ENCODE results near the gene LGR6. TPM values are rescaled to one million over a fixed set of nuclear protein-coding genes. Genes with fewer than 3 reads are reported as not detected.

The LGR6 gene
- total RNA-seq, 1 experiment from 2014 or later = 0.24 TPM

GRCh38 chr1:202154766-202155477 lies 38.7 kb upstream of the LGR6 start:
- H3K4me3 ChIP-seq (ENCODE audit: insufficient read depth, low read depth, low read length) = no peak overlapping the region
- H3K36me3 ChIP-seq (replicated peaks; ENCODE audit: control insufficient read depth, insufficient read depth, low read length) = no peaks in the 10 kb centered on the region
- peak; percentile 83 for DNase-seq

GRCh38 chr1:202155478-202156021 lies 38.0 kb upstream of the LGR6 start:
- DNase-seq = no peak
- H3K36me3 ChIP-seq (replicated peaks; ENCODE audit: control insufficient read depth, insufficient read depth, low read length) = no peaks in the 10 kb centered on the region
- H3K4me3 ChIP-seq (ENCODE audit: insufficient read depth, low read depth, low read length) = no peak overlapping the region
- no peaks in the 10 kb centered on the region; the same call in 1 of the 2 replicates for H3K27me3 ChIP-seq (ENCODE audit: control insufficient read depth, insufficient read depth, low read length)

More at GRCh38 chr1:202154766-202155477, 38.7 kb upstream of the LGR6 start:
- H3K27me3 ChIP-seq (ENCODE audit: control insufficient read depth, insufficient read depth, low read length) = no peaks in the 10 kb centered on the region; the same call in 1 of the 2 replicates

DNA sequence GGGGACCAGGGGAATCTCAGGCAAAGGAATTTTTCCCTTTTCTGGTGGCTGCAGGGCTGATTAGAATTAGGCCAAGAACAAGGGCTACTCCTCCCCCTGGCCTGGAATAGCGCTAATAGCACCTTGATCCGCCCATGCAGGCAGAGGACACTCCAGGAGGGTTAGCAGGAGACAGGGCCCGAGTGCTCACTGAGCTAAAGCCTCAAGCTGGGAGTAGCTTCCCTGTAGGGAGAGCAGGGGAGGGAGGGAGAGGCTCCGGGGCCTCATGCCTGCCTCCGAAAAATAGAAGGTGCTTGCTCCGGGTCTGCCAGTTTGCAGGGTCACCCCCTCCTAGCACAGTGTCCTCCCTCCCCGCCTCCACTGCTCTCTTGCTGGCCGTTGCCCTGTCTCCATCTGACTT lies 37.0 kb upstream of the LGR6 start:
- no peak for DNase-seq
- Histone ChIP-seq H3K4me3 (ENCODE audit: insufficient read depth, low read depth, low read length) (no peak overlapping the region), H3K36me3 (replicated peaks; ENCODE audit: control insufficient read depth, insufficient read depth, low read length) (no peaks in the 10 kb centered on the region), H3K27me3 (ENCODE audit: control insufficient read depth, insufficient read depth, low read length) (no peaks in the 10 kb centered on the region; the same call in 1 of the 2 replicates)

DNA sequence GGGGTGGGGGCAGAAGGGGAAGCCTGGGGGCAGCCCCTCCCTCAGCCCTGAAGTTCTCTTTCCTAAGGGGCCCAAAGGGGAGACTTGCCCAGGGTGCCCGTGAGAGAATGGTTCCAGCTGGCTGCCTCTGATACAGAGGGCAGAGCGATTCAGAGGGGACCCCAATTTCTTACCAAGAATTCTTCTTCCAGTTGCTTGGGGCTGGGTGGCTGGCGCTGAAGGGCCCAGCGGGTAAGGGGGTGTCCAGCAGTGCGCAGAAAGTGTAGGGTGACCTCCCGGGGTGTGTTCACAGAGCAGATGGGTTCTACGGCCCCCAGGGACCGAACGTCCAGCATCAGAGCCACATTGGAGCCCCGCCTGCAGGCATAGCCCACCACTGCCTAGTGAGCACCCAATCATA lies 35.7 kb upstream of the LGR6 start:
- H3K36me3 ChIP-seq (replicated peaks; ENCODE audit: control insufficient read depth, insufficient read depth, low read length) = no peaks in the 10 kb centered on the region
- DNase-seq = no peak
- H3K4me3 ChIP-seq (ENCODE audit: insufficient read depth, low read depth, low read length) = no peak overlapping the region
- no peaks in the 10 kb centered on the region; the same call in 1 of the 2 replicates for H3K27me3 ChIP-seq (ENCODE audit: control insufficient read depth, insufficient read depth, low read length)

- DNase-seq = no peak
- H3K36me3 ChIP-seq (replicated peaks; ENCODE audit: control insufficient read depth, insufficient read depth, low read length) = no peaks in the 10 kb centered on the region
- no peaks in the 10 kb centered on the region; the same call in 1 of the 2 replicates for H3K27me3 ChIP-seq (ENCODE audit: control insufficient read depth, insufficient read depth, low read length)
- no peak overlapping the region for H3K4me3 ChIP-seq (ENCODE audit: insufficient read depth, low read depth, low read length)
These were observed 34.6 kb upstream of the LGR6 start for GRCh38 chr1:202158810-202159533.

GRCh38 chr1:202159534-202160371 lies 33.8 kb upstream of the LGR6 start:
- no peaks in the 10 kb centered on the region; the same call in 1 of the 2 replicates for H3K27me3 ChIP-seq (ENCODE audit: control insufficient read depth, insufficient read depth, low read length)
- no peak overlapping the region for H3K4me3 ChIP-seq (ENCODE audit: insufficient read depth, low read depth, low read length)
- H3K36me3 ChIP-seq (replicated peaks; ENCODE audit: control insufficient read depth, insufficient read depth, low read length) = no peaks in the 10 kb centered on the region
- DNase-seq = no peak

DNA sequence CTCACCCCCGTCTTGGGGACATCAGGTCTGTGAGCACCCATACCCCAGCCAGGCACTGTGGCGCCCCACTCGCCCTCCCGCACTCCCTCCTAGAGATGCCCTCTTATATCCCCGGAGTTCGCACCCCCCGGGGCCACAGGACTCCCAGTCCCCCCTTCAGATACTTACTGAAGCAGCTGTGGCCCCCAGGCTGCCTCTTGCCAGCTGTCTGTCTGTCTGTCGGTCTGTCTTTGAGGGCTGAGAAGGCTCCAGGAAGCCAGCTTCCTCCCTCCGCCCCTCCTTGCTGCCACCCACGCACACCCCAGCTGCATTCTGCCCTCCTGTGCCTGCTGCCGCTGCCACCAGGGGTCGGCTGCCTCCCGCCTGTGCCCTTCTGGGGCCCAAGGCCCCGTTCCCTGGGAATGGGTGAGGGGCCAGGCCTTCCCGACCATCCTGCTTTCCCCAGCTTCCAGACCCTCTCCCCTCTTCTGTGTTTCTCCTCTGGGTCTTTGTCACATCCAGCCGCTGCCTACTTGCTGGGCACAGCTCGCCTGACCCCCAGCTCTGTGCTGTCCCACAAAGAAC lies 33.1 kb upstream of the LGR6 start, which contains the start of gene PTPN7:
Gene PTPN7 (minus strand): TSS at position 226 of the 564 bp plus-strand sequence. CDS start 1,200 bp downstream, outside the sequence.
- DNase-seq = peak; percentile 69
- H3K4me3 ChIP-seq (ENCODE audit: insufficient read depth, low read depth, low read length) = no peak within 1 kb of the TSS
- H3K27me3 ChIP-seq (ENCODE audit: control insufficient read depth, insufficient read depth, low read length) = no peaks in the 10 kb centered on the region; the same call in 1 of the 2 replicates
- H3K36me3 ChIP-seq (replicated peaks; ENCODE audit: control insufficient read depth, insufficient read depth, low read length) = no peaks in the 10 kb centered on the region

GRCh38 chr1:202161151-202162046 lies 32.2 kb upstream of the LGR6 start:
- no peak overlapping the region for H3K4me3 ChIP-seq (ENCODE audit: insufficient read depth, low read depth, low read length)
- DNase-seq = peak; percentile 61
- H3K27me3 ChIP-seq (ENCODE audit: control insufficient read depth, insufficient read depth, low read length) = no peaks in the 10 kb centered on the region; the same call in 1 of the 2 replicates

DNA sequence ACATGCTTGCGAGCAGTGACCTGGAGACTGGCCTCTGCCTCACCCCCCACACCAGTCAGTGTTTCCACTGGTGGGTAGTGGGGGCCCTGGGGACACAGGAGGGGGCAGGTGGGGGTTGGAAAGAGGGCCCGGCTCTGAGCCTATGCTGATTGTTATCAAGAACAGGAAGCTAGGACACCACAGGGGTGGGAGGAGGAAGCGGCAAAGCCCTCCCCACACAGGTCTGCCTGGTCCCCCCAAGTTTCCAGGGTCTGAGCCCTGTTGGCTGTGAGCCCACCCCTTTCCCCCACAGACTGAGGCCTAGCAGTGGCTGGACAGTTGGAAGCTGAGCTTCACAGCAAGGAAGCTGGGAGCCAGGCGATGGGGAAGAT lies 31.6 kb upstream of the LGR6 start:
- no peak for DNase-seq
- H3K27me3 ChIP-seq (ENCODE audit: control insufficient read depth, insufficient read depth, low read length) = no peaks in the 10 kb centered on the region; the same call in 1 of the 2 replicates
- no peaks in the 10 kb centered on the region for H3K36me3 ChIP-seq (replicated peaks; ENCODE audit: control insufficient read depth, insufficient read depth, low read length)
- H3K4me3 ChIP-seq (ENCODE audit: insufficient read depth, low read depth, low read length) = no peak overlapping the region

More at GRCh38 chr1:202161151-202162046, 32.2 kb upstream of the LGR6 start:
- no peaks in the 10 kb centered on the region for H3K36me3 ChIP-seq (replicated peaks; ENCODE audit: control insufficient read depth, insufficient read depth, low read length)

GRCh38 chr1:202162418-202163280 lies 30.9 kb upstream of the LGR6 start:
- no peak for DNase-seq
- Histone ChIP-seq H3K27me3 (ENCODE audit: control insufficient read depth, insufficient read depth, low read length) (no peaks in the 10 kb centered on the region; the same call in 1 of the 2 replicates), H3K4me3 (ENCODE audit: insufficient read depth, low read depth, low read length) (no peak overlapping the region), H3K36me3 (replicated peaks; ENCODE audit: control insufficient read depth, insufficient read depth, low read length) (no peaks in the 10 kb centered on the region)

DNA sequence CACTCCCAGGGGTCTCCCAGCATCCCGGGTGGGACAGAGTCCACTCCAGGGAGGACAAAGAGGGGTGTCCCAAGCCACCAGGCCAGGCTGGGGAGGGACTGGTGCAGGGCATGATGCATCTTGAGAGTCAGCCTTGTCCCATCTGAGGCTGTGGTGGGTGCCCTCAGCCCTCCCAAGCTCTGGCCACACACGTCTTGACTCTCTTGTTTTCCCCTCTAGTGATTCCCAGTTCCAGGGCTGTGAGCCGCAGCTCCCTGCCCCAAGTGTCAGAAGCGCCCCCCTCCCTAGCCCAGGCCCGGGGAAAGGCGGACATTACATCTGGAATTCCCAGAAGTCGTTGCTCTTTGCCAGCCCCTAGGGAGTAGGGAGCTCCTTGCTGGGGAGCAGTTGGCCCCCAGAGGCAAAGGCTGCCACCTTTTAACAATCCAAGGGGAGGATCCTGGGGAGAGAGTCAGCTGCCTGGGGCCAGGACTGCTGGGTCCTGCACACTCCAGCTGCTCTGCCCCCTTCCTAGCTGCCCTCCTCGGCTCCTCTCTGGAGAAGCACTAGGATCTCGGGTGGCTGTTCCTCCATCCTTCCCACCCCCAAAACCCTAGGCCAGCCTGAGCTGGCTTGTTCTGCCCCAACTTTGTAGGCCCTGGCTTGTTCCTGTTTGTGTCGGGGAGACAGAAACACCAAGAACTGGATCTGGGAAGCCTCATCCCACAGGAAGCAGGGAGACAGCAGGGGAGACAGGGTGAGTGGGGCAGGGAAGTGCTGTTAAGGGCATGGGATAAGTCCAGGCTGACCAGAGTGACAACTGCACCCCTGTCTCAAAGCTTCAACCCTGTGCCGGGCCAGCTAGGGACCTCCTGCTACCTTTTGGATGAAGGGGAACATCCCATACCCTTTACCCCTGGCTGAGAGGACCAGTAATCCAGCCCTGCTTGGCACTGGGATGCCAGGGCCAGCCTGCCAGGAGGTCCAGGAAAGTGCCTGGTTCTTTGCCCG lies 30.0 kb upstream of the LGR6 start:
- Histone ChIP-seq H3K27me3 (ENCODE audit: control insufficient read depth, insufficient read depth, low read length) (no peaks in the 10 kb centered on the region), H3K36me3 (replicated peaks; ENCODE audit: control insufficient read depth, insufficient read depth, low read length) (no peaks in the 10 kb centered on the region)

More for the DNA sequence above, 30.0 kb upstream of the LGR6 start:
- DNase-seq = peak; percentile 62
- no peak overlapping the region for H3K4me3 ChIP-seq (ENCODE audit: insufficient read depth, low read depth, low read length)

Data from H7 (cell line).